WI38 (cell line): ENCODE measurements around the gene SH3RF1.

ENCODE experiments used
- H3K4me3 ChIP-seq: 2 replicates; pipeline ENCODE4 v1.5.1; 2011; ENCODE audit warnings: low read depth, mild to moderate bottlenecking, control low read depth, low read length
- CTCF ChIP-seq: IDR thresholded peaks from 2 replicates; pipeline ENCODE4 v1.5.1; 2012; ENCODE audit warnings: low read depth, mild to moderate bottlenecking, control low read depth, low read length

SH3RF1 gene

GRCh38 chr4:169127314-169127713, 143.4 kb downstream of the SH3RF1 start:
- no peak for TF ChIP-seq CTCF
- no peak overlapping the region for H3K4me3 ChIP-seq

- no peak overlapping the region for H3K4me3 ChIP-seq
- TF ChIP-seq CTCF = no peak
Observed at GRCh38 chr4:169124661-169125060, 146.1 kb downstream of the SH3RF1 start.

- no peak for TF ChIP-seq CTCF
- H3K4me3 ChIP-seq = no peak overlapping the region
Observed at GRCh38 chr4:169122422-169122821, 148.3 kb downstream of the SH3RF1 start.

DNA sequence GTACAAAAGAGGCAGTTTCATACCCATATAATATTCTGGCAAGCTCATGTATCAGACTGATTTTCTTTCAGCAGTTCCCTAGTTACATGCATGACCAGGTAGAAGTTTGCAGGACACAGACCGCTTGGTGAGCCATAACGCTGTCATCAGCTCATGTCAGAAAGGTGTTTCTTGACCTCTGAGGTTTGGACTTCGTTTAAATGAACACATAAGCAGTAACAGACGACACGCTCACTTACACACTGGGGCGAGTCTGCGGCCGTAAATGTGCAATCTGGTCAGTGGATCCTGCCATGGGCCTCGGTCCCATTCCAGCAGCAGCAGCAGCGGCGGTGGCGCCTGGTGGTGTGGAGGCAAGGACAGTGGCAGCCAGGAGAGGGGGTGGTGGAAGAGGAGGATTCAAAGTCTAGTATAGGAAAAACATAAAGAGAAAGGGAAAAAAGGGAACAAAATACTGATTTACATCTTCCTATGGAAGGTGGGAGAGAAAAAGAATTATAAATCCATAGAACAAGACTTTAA, 148.8 kb downstream of the SH3RF1 start:
- H3K4me3 ChIP-seq = no peak overlapping the region
- TF ChIP-seq CTCF = no peak

- no peak for TF ChIP-seq CTCF
- H3K4me3 ChIP-seq = no peak overlapping the region
Observed at GRCh38 chr4:169120624-169121023, 150.1 kb downstream of the SH3RF1 start.

- no peak overlapping the region for H3K4me3 ChIP-seq
- TF ChIP-seq CTCF = no peak
Observed at GRCh38 chr4:169119536-169119935, 151.2 kb downstream of the SH3RF1 start.

- no peak overlapping the region for H3K4me3 ChIP-seq
- TF ChIP-seq CTCF = no peak
Observed at GRCh38 chr4:169117591-169118081, 153.1 kb downstream of the SH3RF1 start.
